Ramos (cell line): Measurements from ENCODE around the gene TRAPPC14.

ENCODE experiments used
- in situ Hi-C: fragments of 300-500 bp; cut with MboI; formaldehyde crosslinking; loops from one replicate; pipeline ENCODE4 v1.14.3; 2022; ENCODE audit warnings: low sequenced_read_pairs; ENCODE audit not compliant: unreplicated experiment

TRAPPC14 gene

GRCh38 chr7:100158229-100159098 is at the start of gene TRAPPC14:
TSS of gene TRAPPC14 (minus strand) at chr7:100158723. CDS start at chr7:100158499, 224 bp downstream.
- in situ Hi-C loops, result no loop called here

GRCh38 chr7:100204454-100204853 is 45.9 kb upstream of the TRAPPC14 start:
- in situ Hi-C loops, result no loop called here

GRCh38 chr7:100200693-100201092 is 42.2 kb upstream of the TRAPPC14 start:
- in situ Hi-C loops, result no loop called here

GRCh38 chr7:100198266-100198665 is 39.7 kb upstream of the TRAPPC14 start:
- in situ Hi-C loops, result loop anchor here (25.0 kb wide), 1 partner anchor 1664 kb away; no protein-coding TSS in a partner anchor

- in situ Hi-C loops, result loop anchor here (25.0 kb wide), 1 partner anchor 1666 kb away; no protein-coding TSS in a partner anchor
These were observed 37.4 kb upstream of the TRAPPC14 start for GRCh38 chr7:100195901-100196322.

GRCh38 chr7:100195222-100195621 is 36.7 kb upstream of the TRAPPC14 start:
- in situ Hi-C loops, result loop anchor here (25.0 kb wide), 1 partner anchor 1667 kb away; no protein-coding TSS in a partner anchor

GRCh38 chr7:100192969-100193368 is 34.4 kb upstream of the TRAPPC14 start:
- in situ Hi-C loops, result loop anchor here (25.0 kb wide), 1 partner anchor 1669 kb away; no protein-coding TSS in a partner anchor

GRCh38 chr7:100192281-100192862 is 33.8 kb upstream of the TRAPPC14 start:
- in situ Hi-C loops, result loop anchor here (25.0 kb wide), 1 partner anchor 1670 kb away; no protein-coding TSS in a partner anchor

GRCh38 chr7:100191775-100192174 is 33.3 kb upstream of the TRAPPC14 start:
- in situ Hi-C loops, result loop anchor here (25.0 kb wide), 1 partner anchor 1671 kb away; no protein-coding TSS in a partner anchor

- in situ Hi-C loops, result loop anchor here (25.0 kb wide), 1 partner anchor 1672 kb away; no protein-coding TSS in a partner anchor
These were observed 31.7 kb upstream of the TRAPPC14 start for GRCh38 chr7:100190048-100190711.

- in situ Hi-C loops, result loop anchor here (25.0 kb wide), 1 partner anchor 1673 kb away; no protein-coding TSS in a partner anchor
These were observed 30.5 kb upstream of the TRAPPC14 start for GRCh38 chr7:100189061-100189460.

- in situ Hi-C loops, result loop anchor here (25.0 kb wide), 1 partner anchor 1677 kb away; no protein-coding TSS in a partner anchor
These were observed 27.2 kb upstream of the TRAPPC14 start for GRCh38 chr7:100185726-100186125.

- in situ Hi-C loops, result loop anchor here (25.0 kb wide), 1 partner anchor 1679 kb away; no protein-coding TSS in a partner anchor
These were observed 24.6 kb upstream of the TRAPPC14 start for GRCh38 chr7:100183090-100183489.

- in situ Hi-C loops, result loop anchor here (25.0 kb wide), 1 partner anchor 1680 kb away; no protein-coding TSS in a partner anchor
These were observed 24.1 kb upstream of the TRAPPC14 start for GRCh38 chr7:100182616-100183015.

GRCh38 chr7:100180084-100180483 is 21.6 kb upstream of the TRAPPC14 start:
- in situ Hi-C loops, result loop anchor here (25.0 kb wide), 1 partner anchor 1682 kb away; no protein-coding TSS in a partner anchor

GRCh38 chr7:100177045-100178001 is 18.8 kb upstream of the TRAPPC14 start, which contains the start of the genes GPC2 and STAG3:
TSS of gene GPC2 (minus strand) at chr7:100177381. CDS start at chr7:100177199, 182 bp downstream.
TSS of gene STAG3 (plus strand) at chr7:100177918. CDS start at chr7:100180557, 2,639 bp downstream.
- in situ Hi-C loops, result loop anchor here (25.0 kb wide), 1 partner anchor 1685 kb away; no protein-coding TSS in a partner anchor

GRCh38 chr7:100176096-100177044 is 17.8 kb upstream of the TRAPPC14 start:
- in situ Hi-C loops, result loop anchor here (25.0 kb wide), 1 partner anchor 1686 kb away; no protein-coding TSS in a partner anchor
